ENCODE measurements around the gene TNRC6A. TPM values are rescaled to one million over a fixed set of nuclear protein-coding genes. Genes with fewer than 3 reads are reported as not detected.

Gene TNRC6A
- total and polyA plus RNA-seq, 2 of the 13 experiments (the other 11 are each of a cell fraction or from before 2014, with no cell fraction given): 30.9 to 43.6 TPM

DNA sequence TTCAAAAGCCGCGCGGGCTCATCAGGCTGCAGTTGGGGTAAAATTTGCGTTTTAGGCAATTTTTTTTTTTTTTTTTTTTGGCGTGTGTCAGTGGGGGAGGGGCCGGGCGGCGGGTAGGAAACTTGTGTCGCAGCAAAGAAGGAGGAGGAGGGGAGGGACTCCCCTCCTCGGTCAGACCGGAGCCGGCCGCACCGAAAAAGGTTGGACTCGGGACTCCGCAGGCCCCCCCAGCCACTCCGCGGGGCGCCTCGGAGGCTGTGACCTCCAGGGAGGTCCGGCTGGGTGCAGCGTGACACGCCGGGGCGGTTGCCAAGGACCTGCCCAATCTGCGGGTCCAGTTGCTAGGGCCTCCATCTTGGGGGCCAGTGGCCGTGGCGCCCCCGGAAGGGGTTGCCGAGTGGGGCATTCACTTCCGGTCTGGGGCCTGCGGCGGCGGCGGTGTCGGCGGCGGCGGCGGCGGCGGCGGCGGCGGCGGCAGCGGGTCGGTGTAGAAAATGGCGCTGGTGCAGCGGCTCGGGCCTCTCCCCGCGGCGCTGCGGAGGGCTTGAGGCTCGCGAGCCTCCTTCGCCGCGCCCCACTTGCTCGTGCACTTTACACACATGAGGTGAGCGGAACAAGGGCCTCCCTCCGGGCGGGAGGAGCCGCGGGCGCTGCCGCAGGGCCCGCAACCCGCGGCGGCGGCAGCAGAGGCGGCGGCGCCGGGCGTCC is at the start of gene TNRC6A (continued):
- TF ChIP-seq FOXP1 (IDR thresholded peaks at IDR 0.05) (no peak), FOXP1 (CRISPR knock-in tag; IDR thresholded peaks at IDR 0.05) (no peak), ZNF510 (CRISPR knock-in tag; IDR thresholded peaks at IDR 0.05; ENCODE audit: low read depth) (peak; percentile 26; the same call in 1 of the 2 replicates), ZNF367 (CRISPR knock-in tag; IDR thresholded peaks at IDR 0.05; ENCODE audit: borderline replicate concordance) (peak; percentile 37; the same call in 1 of the 2 replicates), ZNF557 (CRISPR knock-in tag; IDR thresholded peaks at IDR 0.05) (no peak), HNRNPK (IDR thresholded peaks at IDR 0.05; ENCODE audit: low read depth, low read length, poor library complexity, severe bottlenecking) (peak; percentile 72), NR2F2 (IDR thresholded peaks at IDR 0.05; ENCODE audit: borderline replicate concordance, low read depth) (no peak), MEIS2 (CRISPR knock-in tag; IDR thresholded peaks at IDR 0.05) (0 out of 2 replicates have a peak, but pooled peaks have one; percentile 57), KAT8 (CRISPR knock-in tag; IDR thresholded peaks at IDR 0.05) (peak; percentile 88), KAT7 (CRISPR knock-in tag; IDR thresholded peaks at IDR 0.05; ENCODE audit: borderline replicate concordance) (peak; percentile 90; the same call in 1 of the 2 replicates), ZNF724P (CRISPR knock-in tag; IDR thresholded peaks at IDR 0.05; ENCODE audit: borderline replicate concordance) (peak; percentile 54; the same call in 1 of the 2 replicates), JUN (CRISPR knock-in tag; IDR thresholded peaks at IDR 0.05) (no peak), MIER2 (CRISPR knock-in tag; IDR thresholded peaks at IDR 0.05) (no peak), ZMYM4 (CRISPR knock-in tag; IDR thresholded peaks at IDR 0.05) (peak; percentile 67; the same call in 1 of the 2 replicates)
- TF ChIP-seq, protein P1, sequence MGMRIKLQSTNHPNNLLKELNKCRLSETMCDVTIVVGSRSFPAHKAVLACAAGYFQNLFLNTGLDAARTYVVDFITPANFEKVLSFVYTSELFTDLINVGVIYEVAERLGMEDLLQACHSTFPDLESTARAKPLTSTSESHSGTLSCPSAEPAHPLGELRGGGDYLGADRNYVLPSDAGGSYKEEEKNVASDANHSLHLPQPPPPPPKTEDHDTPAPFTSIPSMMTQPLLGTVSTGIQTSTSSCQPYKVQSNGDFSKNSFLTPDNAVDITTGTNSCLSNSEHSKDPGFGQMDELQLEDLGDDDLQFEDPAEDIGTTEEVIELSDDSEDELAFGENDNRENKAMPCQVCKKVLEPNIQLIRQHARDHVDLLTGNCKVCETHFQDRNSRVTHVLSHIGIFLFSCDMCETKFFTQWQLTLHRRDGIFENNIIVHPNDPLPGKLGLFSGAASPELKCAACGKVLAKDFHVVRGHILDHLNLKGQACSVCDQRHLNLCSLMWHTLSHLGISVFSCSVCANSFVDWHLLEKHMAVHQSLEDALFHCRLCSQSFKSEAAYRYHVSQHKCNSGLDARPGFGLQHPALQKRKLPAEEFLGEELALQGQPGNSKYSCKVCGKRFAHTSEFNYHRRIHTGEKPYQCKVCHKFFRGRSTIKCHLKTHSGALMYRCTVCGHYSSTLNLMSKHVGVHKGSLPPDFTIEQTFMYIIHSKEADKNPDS (CRISPR knock-in tag; IDR thresholded peaks at IDR 0.05): no peak
- TF ChIP-seq, protein P2, sequence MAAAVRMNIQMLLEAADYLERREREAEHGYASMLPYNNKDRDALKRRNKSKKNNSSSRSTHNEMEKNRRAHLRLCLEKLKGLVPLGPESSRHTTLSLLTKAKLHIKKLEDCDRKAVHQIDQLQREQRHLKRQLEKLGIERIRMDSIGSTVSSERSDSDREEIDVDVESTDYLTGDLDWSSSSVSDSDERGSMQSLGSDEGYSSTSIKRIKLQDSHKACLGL (CRISPR knock-in tag; IDR thresholded peaks at IDR 0.05): peak; percentile 63
- TF ChIP-seq, protein P3, sequence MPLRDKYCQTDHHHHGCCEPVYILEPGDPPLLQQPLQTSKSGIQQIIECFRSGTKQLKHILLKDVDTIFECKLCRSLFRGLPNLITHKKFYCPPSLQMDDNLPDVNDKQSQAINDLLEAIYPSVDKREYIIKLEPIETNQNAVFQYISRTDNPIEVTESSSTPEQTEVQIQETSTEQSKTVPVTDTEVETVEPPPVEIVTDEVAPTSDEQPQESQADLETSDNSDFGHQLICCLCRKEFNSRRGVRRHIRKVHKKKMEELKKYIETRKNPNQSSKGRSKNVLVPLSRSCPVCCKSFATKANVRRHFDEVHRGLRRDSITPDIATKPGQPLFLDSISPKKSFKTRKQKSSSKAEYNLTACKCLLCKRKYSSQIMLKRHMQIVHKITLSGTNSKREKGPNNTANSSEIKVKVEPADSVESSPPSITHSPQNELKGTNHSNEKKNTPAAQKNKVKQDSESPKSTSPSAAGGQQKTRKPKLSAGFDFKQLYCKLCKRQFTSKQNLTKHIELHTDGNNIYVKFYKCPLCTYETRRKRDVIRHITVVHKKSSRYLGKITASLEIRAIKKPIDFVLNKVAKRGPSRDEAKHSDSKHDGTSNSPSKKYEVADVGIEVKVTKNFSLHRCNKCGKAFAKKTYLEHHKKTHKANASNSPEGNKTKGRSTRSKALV (CRISPR knock-in tag; IDR thresholded peaks at IDR 0.05): no peak
- TF ChIP-seq, protein P4, sequence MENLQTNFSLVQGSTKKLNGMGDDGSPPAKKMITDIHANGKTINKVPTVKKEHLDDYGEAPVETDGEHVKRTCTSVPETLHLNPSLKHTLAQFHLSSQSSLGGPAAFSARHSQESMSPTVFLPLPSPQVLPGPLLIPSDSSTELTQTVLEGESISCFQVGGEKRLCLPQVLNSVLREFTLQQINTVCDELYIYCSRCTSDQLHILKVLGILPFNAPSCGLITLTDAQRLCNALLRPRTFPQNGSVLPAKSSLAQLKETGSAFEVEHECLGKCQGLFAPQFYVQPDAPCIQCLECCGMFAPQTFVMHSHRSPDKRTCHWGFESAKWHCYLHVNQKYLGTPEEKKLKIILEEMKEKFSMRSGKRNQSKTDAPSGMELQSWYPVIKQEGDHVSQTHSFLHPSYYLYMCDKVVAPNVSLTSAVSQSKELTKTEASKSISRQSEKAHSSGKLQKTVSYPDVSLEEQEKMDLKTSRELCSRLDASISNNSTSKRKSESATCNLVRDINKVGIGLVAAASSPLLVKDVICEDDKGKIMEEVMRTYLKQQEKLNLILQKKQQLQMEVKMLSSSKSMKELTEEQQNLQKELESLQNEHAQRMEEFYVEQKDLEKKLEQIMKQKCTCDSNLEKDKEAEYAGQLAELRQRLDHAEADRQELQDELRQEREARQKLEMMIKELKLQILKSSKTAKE (CRISPR knock-in tag; IDR thresholded peaks at IDR 0.05; ENCODE audit: borderline replicate concordance): no peak
- TF ChIP-seq, protein P5, sequence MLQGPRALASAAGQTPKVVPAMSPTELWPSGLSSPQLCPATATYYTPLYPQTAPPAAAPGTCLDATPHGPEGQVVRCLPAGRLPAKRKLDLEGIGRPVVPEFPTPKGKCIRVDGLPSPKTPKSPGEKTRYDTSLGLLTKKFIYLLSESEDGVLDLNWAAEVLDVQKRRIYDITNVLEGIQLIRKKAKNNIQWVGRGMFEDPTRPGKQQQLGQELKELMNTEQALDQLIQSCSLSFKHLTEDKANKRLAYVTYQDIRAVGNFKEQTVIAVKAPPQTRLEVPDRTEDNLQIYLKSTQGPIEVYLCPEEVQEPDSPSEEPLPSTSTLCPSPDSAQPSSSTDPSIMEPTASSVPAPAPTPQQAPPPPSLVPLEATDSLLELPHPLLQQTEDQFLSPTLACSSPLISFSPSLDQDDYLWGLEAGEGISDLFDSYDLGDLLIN (CRISPR knock-in tag; IDR thresholded peaks at IDR 0.05; ENCODE audit: borderline replicate concordance): peak; percentile 62; the same call in 1 of the 2 replicates
- TF ChIP-seq, protein P6, sequence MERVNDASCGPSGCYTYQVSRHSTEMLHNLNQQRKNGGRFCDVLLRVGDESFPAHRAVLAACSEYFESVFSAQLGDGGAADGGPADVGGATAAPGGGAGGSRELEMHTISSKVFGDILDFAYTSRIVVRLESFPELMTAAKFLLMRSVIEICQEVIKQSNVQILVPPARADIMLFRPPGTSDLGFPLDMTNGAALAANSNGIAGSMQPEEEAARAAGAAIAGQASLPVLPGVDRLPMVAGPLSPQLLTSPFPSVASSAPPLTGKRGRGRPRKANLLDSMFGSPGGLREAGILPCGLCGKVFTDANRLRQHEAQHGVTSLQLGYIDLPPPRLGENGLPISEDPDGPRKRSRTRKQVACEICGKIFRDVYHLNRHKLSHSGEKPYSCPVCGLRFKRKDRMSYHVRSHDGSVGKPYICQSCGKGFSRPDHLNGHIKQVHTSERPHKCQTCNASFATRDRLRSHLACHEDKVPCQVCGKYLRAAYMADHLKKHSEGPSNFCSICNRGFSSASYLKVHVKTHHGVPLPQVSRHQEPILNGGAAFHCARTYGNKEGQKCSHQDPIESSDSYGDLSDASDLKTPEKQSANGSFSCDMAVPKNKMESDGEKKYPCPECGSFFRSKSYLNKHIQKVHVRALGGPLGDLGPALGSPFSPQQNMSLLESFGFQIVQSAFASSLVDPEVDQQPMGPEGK (CRISPR knock-in tag; IDR thresholded peaks at IDR 0.05): peak; percentile 99
